PC-9 (cell line): Measurements from ENCODE around the gene IRF8.

Experiments used
- CTCF ChIP-seq: fragments of 200-600 bp; sonication (generic); conservative IDR thresholded peaks from 2 replicates; pipeline ENCODE4 v1.6.1; 2017; ENCODE audit warnings: mixed run types, antibody characterized with exemption, mild to moderate bottlenecking, moderate library complexity
- EZH2 ChIP-seq: fragments of 200-600 bp; sonication (generic); IDR thresholded peaks from 2 replicates; pipeline ENCODE4 v1.8.0; 2017; ENCODE audit warnings: antibody characterized with exemption, low read depth

GRCh38 chr16:85918436-85918835 lies 19.5 kb downstream of the IRF8 start:
- TF ChIP-seq CTCF: no peak
- TF ChIP-seq EZH2: no peak
